Activated T-helper 2 cell treated with anti-CD3 and anti-CD28 coated beads, Interferon-gamma antibody, Interleukin-2, Interleukin-4, amounts not matched to agents 10 μg/mL and 5 μg/mL and 100 μg/mL, durations not matched to agents 14 hours and 24 hours and 36 hours (primary cell): ENCODE data around the gene MEIS3. TPM values are rescaled to one million over a fixed set of nuclear protein-coding genes. Genes with fewer than 3 reads are reported as not detected.
"Not testable (repeated sequence)": the region's sequence is repeated elsewhere in the genome, so short reads cannot be mapped to it uniquely, and the experiment has no call there.

Experiments used
- DNase-seq: peaks from one replicate; pipeline ENCODE4 v3.0.0; 2021; ENCODE audit warnings: low spot score
- H3K27ac Mint-ChIP-seq: one replicate; pipeline ENCODE4 v1.8.0; 2021; ENCODE audit warnings: mixed read lengths
- H3K27me3 Mint-ChIP-seq: one replicate; pipeline ENCODE4 v1.8.0; 2021; ENCODE audit warnings: low read depth, mixed read lengths
- H3K36me3 Mint-ChIP-seq: one replicate; pipeline ENCODE4 v1.8.0; 2021; ENCODE audit warnings: low read depth, mixed read lengths
- H3K4me1 Mint-ChIP-seq: one replicate; pipeline ENCODE4 v1.8.0; 2021; ENCODE audit warnings: low read depth, mixed read lengths
- H3K4me3 Mint-ChIP-seq: one replicate; pipeline ENCODE4 v1.8.0; 2021; ENCODE audit warnings: low read depth, mild to moderate bottlenecking, moderate library complexity, mixed read lengths
- H3K9me3 Mint-ChIP-seq: one replicate; pipeline ENCODE4 v1.8.0; 2021; ENCODE audit warnings: mixed read lengths
- intact Hi-C: fragments of 100-400 bp; cut with micrococcal nuclease; formaldehyde crosslinking; loops from one replicate; pipeline ENCODE4 v1.15.1; 2023
- total RNA-seq: library from RNA; stranded (reverse); gene quantifications from 2 replicates; pipeline ENCODE4 v1.2.3, GENCODE V29; 2022

MEIS3 gene
- total RNA-seq, 1 donor from 2014 or later, result 0.16 TPM

DNA sequence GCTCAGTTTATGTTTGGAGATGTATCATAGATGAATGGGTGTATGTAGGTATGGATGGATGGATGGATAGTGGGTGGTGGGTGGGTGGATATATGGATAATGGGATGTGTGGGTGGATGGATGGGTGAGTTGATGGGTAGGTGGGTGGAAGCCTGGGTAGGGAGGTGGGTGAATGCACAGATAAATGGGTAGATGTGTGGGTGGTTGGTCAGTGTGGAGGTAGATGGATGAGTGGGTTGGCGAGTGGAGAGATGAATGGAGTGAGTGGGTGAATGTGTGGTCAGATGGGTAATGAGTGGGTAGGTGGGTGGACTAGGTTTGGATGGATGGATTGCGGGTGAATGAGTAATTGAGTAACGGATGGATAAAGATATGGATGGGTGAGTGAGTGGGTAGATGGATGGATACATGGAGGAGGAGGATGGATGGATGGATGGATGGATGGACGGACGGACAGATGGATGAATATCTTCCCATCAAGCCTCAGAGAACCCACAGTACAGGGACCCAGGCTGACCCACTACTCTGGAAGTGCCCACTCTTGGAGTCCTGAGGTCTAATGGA, 13.4 kb downstream of the MEIS3 start:
- no peak overlapping the region for H3K4me3 Mint-ChIP-seq
- no peaks in the 10 kb centered on the region for H3K4me1 Mint-ChIP-seq
- no peak for DNase-seq
- no peak overlapping the region for H3K27ac Mint-ChIP-seq
- no peaks in the 10 kb centered on the region for H3K36me3 Mint-ChIP-seq
- intact Hi-C loops, result no loop called here
- peaks cover 20% of the 10 kb centered on the region for H3K27me3 Mint-ChIP-seq
- no peaks in the 10 kb centered on the region for H3K9me3 Mint-ChIP-seq

- Mint-ChIP-seq H3K27me3 (peaks cover 20% of the 10 kb centered on the region), H3K27ac (no peak overlapping the region), H3K36me3 (no peaks in the 10 kb centered on the region), H3K4me3 (no peak overlapping the region), H3K4me1 (no peaks in the 10 kb centered on the region), H3K9me3 (no peaks in the 10 kb centered on the region)
- no peak for DNase-seq
- intact Hi-C loops, result no loop called here
These were observed 14.2 kb downstream of the MEIS3 start for GRCh38 chr19:47405197-47405550.

DNA sequence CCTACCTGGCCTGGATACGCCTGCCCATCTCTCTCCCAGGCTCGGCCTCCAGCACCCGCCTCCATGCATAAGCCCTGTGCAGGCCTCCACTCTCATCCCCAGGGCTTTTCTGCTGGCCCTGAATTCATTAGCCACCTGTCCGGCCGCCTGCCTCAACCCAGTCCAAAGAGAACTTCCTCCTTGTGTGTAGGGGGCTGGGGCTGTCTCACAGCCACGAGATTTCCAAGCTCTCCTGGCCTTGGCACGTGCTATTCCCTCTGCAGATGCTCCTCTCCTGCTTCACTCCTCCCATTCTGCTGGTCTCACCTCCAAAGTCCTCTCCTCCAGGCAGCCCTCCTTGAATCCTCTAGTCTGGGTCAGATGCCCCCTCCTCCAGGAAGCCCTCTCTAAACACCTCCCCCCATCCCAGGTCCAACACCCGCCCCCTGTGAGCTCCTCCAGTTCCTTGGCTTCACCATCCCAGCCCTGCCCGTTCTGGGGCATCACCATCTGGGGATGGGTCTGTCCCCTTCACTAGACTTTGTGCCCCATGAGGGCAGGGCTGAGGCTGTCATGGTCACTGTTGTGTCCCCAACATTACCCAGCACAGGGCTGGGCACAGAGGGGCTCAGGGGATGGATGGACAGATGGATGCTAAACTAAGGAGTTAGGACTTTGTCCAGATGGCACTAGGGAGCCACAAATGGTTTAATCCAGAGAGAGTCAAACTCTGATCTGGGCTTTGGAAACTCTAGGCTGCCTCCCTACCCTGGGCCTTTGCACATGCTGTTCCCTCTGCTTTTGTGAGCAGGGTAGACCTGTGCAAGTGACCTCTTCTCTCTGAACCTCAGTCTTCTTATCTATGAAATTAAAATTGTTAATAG, 14.8 kb downstream of the MEIS3 start:
- DNase-seq, result no peak
- no peak overlapping the region for H3K4me3 Mint-ChIP-seq
- intact Hi-C loops, result no loop called here
- no peaks in the 10 kb centered on the region for H3K9me3 Mint-ChIP-seq
- peaks cover 20% of the 10 kb centered on the region for H3K27me3 Mint-ChIP-seq
- H3K4me1 Mint-ChIP-seq, result no peaks in the 10 kb centered on the region
- H3K36me3 Mint-ChIP-seq, result no peaks in the 10 kb centered on the region
- no peak overlapping the region for H3K27ac Mint-ChIP-seq

- Mint-ChIP-seq H3K4me3 (no peak overlapping the region), H3K4me1 (no peaks in the 10 kb centered on the region), H3K36me3 (no peaks in the 10 kb centered on the region), H3K9me3 (no peaks in the 10 kb centered on the region), H3K27ac (no peak overlapping the region), H3K27me3 (peaks cover 16% of the 10 kb centered on the region)
- no peak for DNase-seq
- intact Hi-C loops, result no loop called here
These were observed 16.8 kb downstream of the MEIS3 start for GRCh38 chr19:47402504-47402903.

GRCh38 chr19:47398707-47399597, 20.4 kb downstream of the MEIS3 start:
- H3K27ac Mint-ChIP-seq, result no peak overlapping the region

DNA sequence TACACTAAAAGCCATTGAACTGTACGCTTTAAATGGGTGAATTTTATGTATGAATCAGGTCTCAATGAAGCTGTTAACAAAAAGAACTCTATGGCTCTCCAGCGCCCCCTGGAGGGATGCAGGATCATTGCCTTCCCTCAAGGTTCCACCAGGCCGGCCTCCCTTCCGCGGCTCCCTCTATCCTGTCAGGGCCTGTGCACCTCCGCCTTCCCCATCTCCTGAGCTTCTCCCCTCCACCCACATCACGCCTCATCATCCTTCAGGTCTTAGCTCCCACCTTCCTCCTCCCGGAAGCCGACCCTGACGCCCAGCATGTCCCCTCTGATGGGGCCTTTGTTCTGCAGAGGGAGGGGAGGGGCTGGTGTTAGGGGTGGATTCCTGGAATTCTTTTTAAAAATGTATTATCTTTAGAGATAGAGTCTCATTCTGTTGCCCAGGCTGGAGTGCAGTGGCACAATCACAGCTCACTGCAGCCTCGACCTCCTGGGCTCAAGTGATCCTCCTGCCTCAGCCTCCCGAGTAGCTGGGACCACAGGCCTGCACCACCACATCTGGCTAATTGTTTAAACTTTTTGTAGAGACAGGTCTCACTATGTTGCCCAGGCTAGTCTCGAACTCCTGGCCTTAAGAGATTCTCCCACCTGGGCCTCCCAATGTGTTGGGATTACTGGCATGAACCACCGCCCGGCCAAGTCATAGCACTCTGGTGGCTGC, 27.7 kb downstream of the MEIS3 start:
- intact Hi-C loops, result loop anchor here (1.0 to 5.0 kb wide), 2 partner anchors 95 to 109 kb away; no protein-coding TSS in a partner anchor
- Mint-ChIP-seq H3K9me3 (no peaks in the 10 kb centered on the region), H3K36me3 (no peaks in the 10 kb centered on the region), H3K4me1 (no peaks in the 10 kb centered on the region), H3K27ac (no peak overlapping the region), H3K27me3 (peaks cover 5% of the 10 kb centered on the region), H3K4me3 (no peak overlapping the region)
- peak; percentile 70 for DNase-seq

More at GRCh38 chr19:47398707-47399597, 20.4 kb downstream of the MEIS3 start:
- no peak overlapping the region for H3K4me3 Mint-ChIP-seq
- DNase-seq, result no peak
- no peaks in the 10 kb centered on the region for H3K4me1 Mint-ChIP-seq
- H3K27me3 Mint-ChIP-seq, result peaks cover 7% of the 10 kb centered on the region
- H3K36me3 Mint-ChIP-seq, result no peaks in the 10 kb centered on the region
- H3K9me3 Mint-ChIP-seq, result no peaks in the 10 kb centered on the region
- intact Hi-C loops, result no loop called here

DNA sequence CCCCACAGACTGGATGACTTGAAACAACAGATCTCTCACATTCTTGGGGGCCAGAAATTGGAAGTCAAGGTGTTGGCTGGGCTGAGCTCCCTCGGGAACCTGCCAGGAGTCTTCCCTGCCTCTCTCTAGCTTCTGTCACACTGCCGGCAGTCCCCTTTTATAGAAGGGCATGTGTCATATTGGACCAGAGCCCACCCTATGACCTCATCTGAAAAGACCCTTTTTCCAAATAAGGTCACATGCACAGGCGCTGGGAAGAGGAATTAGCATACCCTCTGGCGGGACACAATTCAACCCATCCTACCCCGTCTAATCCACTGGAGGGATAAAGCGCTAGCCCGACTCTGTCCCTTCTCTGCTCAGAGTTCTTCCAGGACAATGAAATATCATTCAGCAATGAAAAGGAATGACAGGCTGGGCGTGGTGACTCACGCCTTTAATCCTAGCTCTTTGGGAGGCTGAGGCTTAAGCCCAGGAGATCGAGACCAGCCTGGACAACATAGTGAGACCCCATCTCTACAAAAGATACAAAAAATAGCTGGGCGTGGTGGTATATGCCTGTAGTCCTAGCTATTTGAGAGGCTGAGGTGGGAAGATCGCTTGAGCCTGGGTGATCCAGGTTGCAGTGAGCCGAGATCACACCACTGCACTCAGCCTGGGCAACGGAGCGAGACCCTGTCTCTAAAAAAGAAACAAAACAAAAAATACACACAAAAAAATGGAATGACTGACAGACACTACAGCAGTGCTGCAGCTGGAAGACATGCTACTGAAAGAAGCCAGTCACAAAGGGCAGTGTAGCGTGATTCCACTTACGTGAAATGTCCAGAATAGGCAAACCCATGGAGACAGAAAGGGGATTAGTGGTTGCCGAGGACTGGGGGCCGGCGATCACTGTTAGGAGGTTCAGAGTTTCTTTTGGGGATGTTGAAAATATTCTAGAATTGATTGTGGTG, 28.5 kb downstream of the MEIS3 start:
- no peak overlapping the region for H3K4me3 Mint-ChIP-seq
- H3K9me3 Mint-ChIP-seq, result no peaks in the 10 kb centered on the region
- DNase-seq, result no peak
- no peak overlapping the region for H3K27ac Mint-ChIP-seq
- peaks cover 5% of the 10 kb centered on the region for H3K27me3 Mint-ChIP-seq
- H3K36me3 Mint-ChIP-seq, result no peaks in the 10 kb centered on the region
- no peaks in the 10 kb centered on the region for H3K4me1 Mint-ChIP-seq
- intact Hi-C loops, result loop anchor here (1.0 to 5.0 kb wide), 2 partner anchors 95 to 109 kb away; no protein-coding TSS in a partner anchor

DNA sequence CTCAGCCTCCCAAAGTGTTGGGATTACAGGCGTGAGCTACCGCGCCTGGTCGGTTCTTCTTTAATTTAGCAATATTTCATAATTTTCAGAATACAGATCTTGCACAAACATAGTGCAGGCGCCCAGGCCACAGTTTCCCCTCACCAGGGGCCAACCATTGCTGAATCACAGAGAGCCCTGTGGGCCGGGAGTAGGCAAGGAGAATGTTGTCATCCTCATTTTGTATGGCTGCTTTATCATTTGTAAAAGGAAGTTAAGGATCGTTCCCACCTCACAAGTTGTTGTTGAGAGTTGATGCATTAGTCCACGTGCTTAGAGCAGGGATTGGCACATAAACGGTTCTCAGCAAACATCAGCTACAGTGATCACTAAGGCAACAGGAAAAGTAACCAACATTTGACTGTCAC, 30.2 kb downstream of the MEIS3 start:
- H3K36me3 Mint-ChIP-seq, result no peaks in the 10 kb centered on the region
- intact Hi-C loops, result no loop called here
- no peaks in the 10 kb centered on the region for H3K4me1 Mint-ChIP-seq
- H3K27me3 Mint-ChIP-seq, result peaks cover 3% of the 10 kb centered on the region
- no peak overlapping the region for H3K27ac Mint-ChIP-seq
- no peaks in the 10 kb centered on the region for H3K9me3 Mint-ChIP-seq
- no peak overlapping the region for H3K4me3 Mint-ChIP-seq
- no peak for DNase-seq

DNA sequence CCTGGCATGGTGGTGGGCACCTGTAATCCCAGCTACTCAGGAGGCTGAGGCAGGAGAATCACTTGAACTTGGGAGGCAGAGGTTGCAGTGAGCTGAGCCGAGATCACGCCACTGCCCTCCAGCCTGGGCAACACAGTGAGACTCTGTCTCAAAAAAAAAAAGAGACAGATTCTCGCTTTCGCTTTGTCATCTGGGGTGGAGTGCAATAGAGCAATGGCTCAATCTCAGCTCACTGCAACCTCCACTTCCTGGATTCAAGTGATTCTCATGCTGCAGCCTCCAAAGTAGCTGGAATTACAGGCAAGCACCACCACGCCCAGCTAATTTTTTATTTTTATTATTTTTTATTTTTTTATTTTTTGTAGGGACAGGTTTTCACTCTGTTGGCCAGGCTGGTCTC, 30.6 kb downstream of the MEIS3 start:
- DNase-seq, H3K27ac Mint-ChIP-seq, H3K4me1 Mint-ChIP-seq, intact Hi-C loops, H3K27me3 Mint-ChIP-seq, H3K9me3 Mint-ChIP-seq, H3K4me3 Mint-ChIP-seq, H3K36me3 Mint-ChIP-seq: not testable (repeated sequence)

- H3K4me3 Mint-ChIP-seq, intact Hi-C loops, H3K36me3 Mint-ChIP-seq, H3K27me3 Mint-ChIP-seq, H3K9me3 Mint-ChIP-seq, DNase-seq, H3K27ac Mint-ChIP-seq, H3K4me1 Mint-ChIP-seq: not testable (repeated sequence)
These were observed 31.7 kb downstream of the MEIS3 start for GRCh38 chr19:47387623-47388022.

GRCh38 chr19:47386582-47386981, 32.7 kb downstream of the MEIS3 start:
- H3K36me3 Mint-ChIP-seq, H3K27ac Mint-ChIP-seq, H3K4me3 Mint-ChIP-seq, H3K9me3 Mint-ChIP-seq, intact Hi-C loops, H3K27me3 Mint-ChIP-seq, H3K4me1 Mint-ChIP-seq, DNase-seq: not testable (repeated sequence)
